HEK293 (cell line): ENCODE results near the gene TWF2.
A peak's percentile ranks its signal among the peaks of the same experiment; 100 is the strongest.

ENCODE experiments used
- BCL6B ChIP-seq: fragments of 450-650 bp; formaldehyde crosslinking; IDR thresholded peaks from 2 replicates; pipeline ENCODE4 v1.5.1; 2017; ENCODE audit warnings: missing biosample characterization, missing genetic modification characterization
- GFI1B ChIP-seq: fragments of 450-650 bp; formaldehyde crosslinking; IDR thresholded peaks from 2 replicates; pipeline ENCODE4 v1.5.1; 2016; ENCODE audit warnings: missing biosample characterization, missing genetic modification characterization
- GLIS1 ChIP-seq: fragments of 450-650 bp; formaldehyde crosslinking; IDR thresholded peaks from 2 replicates; pipeline ENCODE4 v1.5.1; 2016; ENCODE audit warnings: missing biosample characterization, missing genetic modification characterization
- KLF9 ChIP-seq: fragments of 450-650 bp; formaldehyde crosslinking; IDR thresholded peaks from 2 replicates; pipeline ENCODE4 v1.5.1; 2016; ENCODE audit warnings: missing biosample characterization, missing genetic modification characterization, low read depth
- OSR2 ChIP-seq: fragments of 450-650 bp; formaldehyde crosslinking; IDR thresholded peaks from 2 replicates; pipeline ENCODE4 v1.5.1; 2016; ENCODE audit warnings: missing biosample characterization, missing genetic modification characterization
- PRDM10 ChIP-seq: fragments of 450-650 bp; formaldehyde crosslinking; IDR thresholded peaks from 2 replicates; pipeline ENCODE4 v1.5.1; 2016; ENCODE audit warnings: missing biosample characterization, missing genetic modification characterization
- PRDM6 ChIP-seq: fragments of 450-650 bp; formaldehyde crosslinking; IDR thresholded peaks from 2 replicates; pipeline ENCODE4 v1.5.1; 2017; ENCODE audit warnings: missing biosample characterization, missing genetic modification characterization
- SCRT1 ChIP-seq: fragments of 450-650 bp; formaldehyde crosslinking; IDR thresholded peaks from 2 replicates; pipeline ENCODE4 v1.5.1; 2016; ENCODE audit warnings: missing biosample characterization, missing genetic modification characterization, borderline replicate concordance
- SP2 ChIP-seq: fragments of 450-650 bp; formaldehyde crosslinking; IDR thresholded peaks from 2 replicates; pipeline ENCODE4 v1.5.1; 2016; ENCODE audit warnings: missing biosample characterization, missing genetic modification characterization
- TRIM28 ChIP-seq: IDR thresholded peaks from 2 replicates; pipeline ENCODE4 v1.6.1; 2011; ENCODE audit warnings: low read length, control low read depth, borderline replicate concordance
- ZBTB20 ChIP-seq: fragments of 450-650 bp; formaldehyde crosslinking; IDR thresholded peaks from 2 replicates; pipeline ENCODE4 v1.5.1; 2016; ENCODE audit warnings: missing biosample characterization, missing genetic modification characterization
- ZNF132 ChIP-seq: fragments of 450-650 bp; formaldehyde crosslinking; IDR thresholded peaks from 2 replicates; pipeline ENCODE4 v1.5.1; 2017; ENCODE audit warnings: missing biosample characterization, missing genetic modification characterization, borderline replicate concordance
- ZNF169 ChIP-seq: fragments of 450-650 bp; formaldehyde crosslinking; IDR thresholded peaks from 2 replicates; pipeline ENCODE4 v1.5.1; 2016; ENCODE audit warnings: missing biosample characterization, missing genetic modification characterization
- ZNF19 ChIP-seq: fragments of 450-650 bp; formaldehyde crosslinking; IDR thresholded peaks from 2 replicates; pipeline ENCODE4; 2016; ENCODE audit warnings: missing biosample characterization, missing genetic modification characterization, low read depth
- ZNF274 ChIP-seq, 2 experiments: fragments of 200-500 bp in 1 of 2; fragments of 450-650 bp in 1 of 2; sonication (Bioruptor generic) in 1 of 2; formaldehyde crosslinking in 1 of 2; IDR thresholded peaks; 2 replicates each; pipeline versions ENCODE4 v1.5.1 to v1.6.1; 2014 to 2016; ENCODE audit warnings: borderline replicate concordance in 1 of 2, inconsistent platforms in 1 of 2, low read length in 1 of 2, missing biosample characterization in 1 of 2, missing genetic modification characterization in 1 of 2
- ZNF324 ChIP-seq: fragments of 450-650 bp; formaldehyde crosslinking; IDR thresholded peaks from 2 replicates; pipeline ENCODE4 v1.5.1; 2016; ENCODE audit warnings: missing biosample characterization, missing genetic modification characterization
- ZNF366 ChIP-seq: fragments of 450-650 bp; formaldehyde crosslinking; conservative IDR thresholded peaks from 2 replicates; pipeline ENCODE4 v1.5.1; 2016; ENCODE audit warnings: missing biosample characterization, missing genetic modification characterization
- ZNF37A ChIP-seq: fragments of 450-650 bp; IDR thresholded peaks from 2 replicates; pipeline ENCODE4 v1.5.1; 2018; ENCODE audit warnings: missing biosample characterization, missing genetic modification characterization
- ZNF391 ChIP-seq: fragments of 450-650 bp; formaldehyde crosslinking; IDR thresholded peaks from 2 replicates; pipeline ENCODE4 v1.5.1; 2016; ENCODE audit warnings: low read depth, missing biosample characterization, missing genetic modification characterization, borderline replicate concordance
- ZNF394 ChIP-seq: fragments of 450-650 bp; formaldehyde crosslinking; IDR thresholded peaks from 2 replicates; pipeline ENCODE4 v1.5.1; 2016; ENCODE audit warnings: missing biosample characterization, missing genetic modification characterization, mild to moderate bottlenecking, moderate library complexity, borderline replicate concordance
- ZNF501 ChIP-seq: fragments of 450-650 bp; formaldehyde crosslinking; IDR thresholded peaks from 2 replicates; pipeline ENCODE4 v1.5.1; 2016; ENCODE audit warnings: missing biosample characterization, missing genetic modification characterization
- ZNF544 ChIP-seq: fragments of 450-650 bp; formaldehyde crosslinking; IDR thresholded peaks from 2 replicates; pipeline ENCODE4 v1.5.0; 2017; ENCODE audit warnings: missing biosample characterization, missing genetic modification characterization
- ZNF555 ChIP-seq: fragments of 450-650 bp; formaldehyde crosslinking; conservative IDR thresholded peaks from 2 replicates; pipeline ENCODE4 v1.5.1; 2017; ENCODE audit warnings: missing biosample characterization, mild to moderate bottlenecking, missing genetic modification characterization, inconsistent platforms
- ZNF571 ChIP-seq: fragments of 450-650 bp; formaldehyde crosslinking; IDR thresholded peaks from 2 replicates; pipeline ENCODE4 v1.5.0; 2017; ENCODE audit warnings: missing biosample characterization, missing genetic modification characterization
- ZNF623 ChIP-seq: fragments of 450-650 bp; formaldehyde crosslinking; IDR thresholded peaks from 2 replicates; pipeline ENCODE4 v1.5.1; 2016; ENCODE audit warnings: missing biosample characterization, missing genetic modification characterization
- ZNF747 ChIP-seq: fragments of 450-650 bp; formaldehyde crosslinking; IDR thresholded peaks from 2 replicates; pipeline ENCODE4 v1.5.1; 2016; ENCODE audit warnings: missing biosample characterization, missing genetic modification characterization
- ZNF776 ChIP-seq: fragments of 450-650 bp; formaldehyde crosslinking; IDR thresholded peaks from 2 replicates; pipeline ENCODE4 v1.5.0; 2017; ENCODE audit warnings: missing biosample characterization, missing genetic modification characterization, borderline replicate concordance
- ZNF830 ChIP-seq: fragments of 450-650 bp; IDR thresholded peaks from 2 replicates; pipeline ENCODE4 v1.5.0; 2018; ENCODE audit warnings: missing biosample characterization, missing genetic modification characterization, low read depth, mild to moderate bottlenecking, moderate library complexity
- ZXDB ChIP-seq: fragments of 450-650 bp; formaldehyde crosslinking; IDR thresholded peaks from 2 replicates; pipeline ENCODE4 v1.5.1; 2016; ENCODE audit warnings: missing biosample characterization, missing genetic modification characterization
- TF ChIP-seq, protein P1 (sequence below): fragments of 450-650 bp; formaldehyde crosslinking; IDR thresholded peaks from 2 replicates; pipeline ENCODE4 v1.5.1; 2017; ENCODE audit warnings: missing biosample characterization, mild to moderate bottlenecking, missing genetic modification characterization, moderate library complexity
- TF ChIP-seq, protein P2 (sequence below): fragments of 450-650 bp; formaldehyde crosslinking; IDR thresholded peaks from 2 replicates; pipeline ENCODE4 v1.5.1; 2016; ENCODE audit warnings: missing biosample characterization, missing genetic modification characterization

Gene TWF2

GRCh38 chr3:52197842-52198625 lies 40.9 kb downstream of the TWF2 start, which contains the start of gene ALAS1 (continued):
- TF ChIP-seq, protein P1, sequence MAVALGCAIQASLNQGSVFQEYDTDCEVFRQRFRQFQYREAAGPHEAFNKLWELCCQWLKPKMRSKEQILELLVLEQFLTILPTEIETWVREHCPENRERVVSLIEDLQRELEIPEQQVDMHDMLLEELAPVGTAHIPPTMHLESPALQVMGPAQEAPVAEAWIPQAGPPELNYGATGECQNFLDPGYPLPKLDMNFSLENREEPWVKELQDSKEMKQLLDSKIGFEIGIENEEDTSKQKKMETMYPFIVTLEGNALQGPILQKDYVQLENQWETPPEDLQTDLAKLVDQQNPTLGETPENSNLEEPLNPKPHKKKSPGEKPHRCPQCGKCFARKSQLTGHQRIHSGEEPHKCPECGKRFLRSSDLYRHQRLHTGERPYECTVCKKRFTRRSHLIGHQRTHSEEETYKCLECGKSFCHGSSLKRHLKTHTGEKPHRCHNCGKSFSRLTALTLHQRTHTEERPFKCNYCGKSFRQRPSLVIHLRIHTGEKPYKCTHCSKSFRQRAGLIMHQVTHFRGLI (tag by site-specific recombination): no peak
- TF ChIP-seq ZNF555 (no peak), BCL6B (tag by site-specific recombination) (no peak), ZBTB20 (tag by site-specific recombination) (peak; percentile 16; the same call in 1 of the 2 replicates), ZNF324 (tag by site-specific recombination) (no peak), ZNF366 (tag by site-specific recombination) (no peak), ZNF571 (tag by site-specific recombination) (no peak), ZXDB (peak; percentile 99), ZNF501 (tag by site-specific recombination) (no peak; the same call in 1 of the 2 replicates), TRIM28 (no peak), ZNF19 (tag by site-specific recombination) (no peak), KLF9 (peak; percentile 76), ZNF747 (no peak), SCRT1 (no peak), OSR2 (tag by site-specific recombination) (no peak), ZNF169 (tag by site-specific recombination) (no peak), ZNF132 (no peak), ZNF37A (tag by site-specific recombination) (no peak), ZNF776 (tag by site-specific recombination) (no peak), GFI1B (tag by site-specific recombination) (no peak), PRDM10 (tag by site-specific recombination) (no peak), ZNF544 (tag by site-specific recombination) (no peak), ZNF391 (tag by site-specific recombination) (no peak), PRDM6 (tag by site-specific recombination) (no peak), ZNF623 (tag by site-specific recombination) (no peak), SP2 (tag by site-specific recombination) (peak; percentile 48), ZNF394 (tag by site-specific recombination) (no peak), ZNF830 (tag by site-specific recombination) (no peak), ZNF274 (IDR thresholded peaks at IDR 0.05; ENCODE audit: low read length) (no peak), ZNF274 (tag by site-specific recombination; IDR thresholded peaks at IDR 0.05; ENCODE audit: borderline replicate concordance) (no peak), GLIS1 (tag by site-specific recombination) (peak; percentile 35; the same call in 1 of the 2 replicates)
- TF ChIP-seq, protein P2, sequence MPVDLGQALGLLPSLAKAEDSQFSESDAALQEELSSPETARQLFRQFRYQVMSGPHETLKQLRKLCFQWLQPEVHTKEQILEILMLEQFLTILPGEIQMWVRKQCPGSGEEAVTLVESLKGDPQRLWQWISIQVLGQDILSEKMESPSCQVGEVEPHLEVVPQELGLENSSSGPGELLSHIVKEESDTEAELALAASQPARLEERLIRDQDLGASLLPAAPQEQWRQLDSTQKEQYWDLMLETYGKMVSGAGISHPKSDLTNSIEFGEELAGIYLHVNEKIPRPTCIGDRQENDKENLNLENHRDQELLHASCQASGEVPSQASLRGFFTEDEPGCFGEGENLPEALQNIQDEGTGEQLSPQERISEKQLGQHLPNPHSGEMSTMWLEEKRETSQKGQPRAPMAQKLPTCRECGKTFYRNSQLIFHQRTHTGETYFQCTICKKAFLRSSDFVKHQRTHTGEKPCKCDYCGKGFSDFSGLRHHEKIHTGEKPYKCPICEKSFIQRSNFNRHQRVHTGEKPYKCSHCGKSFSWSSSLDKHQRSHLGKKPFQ: no peak
